B cell (primary cell): ENCODE results near the gene MYOM1. TPM values are rescaled to one million over a fixed set of nuclear protein-coding genes. Genes with fewer than 3 reads are reported as not detected.

Experiments
- ATAC-seq: fragments of 200-7000 bp; cut with Tn5 transposase; one replicate; pipeline ENCODE4 v1.10.0; 2021; ENCODE audit warnings: low read depth, mild to moderate bottlenecking, moderate number of reproducible peaks, moderate library complexity
- CTCF ChIA-PET: fragments of 350-600 bp; sonication (Branson Sonifier 250); formaldehyde crosslinking; loops from one replicate; lab custom pipeline; 2021; ENCODE audit warnings: antibody characterized with exemption, inconsistent platforms; lab: Charles Lee
- POLR2A ChIA-PET: fragments of 350-600 bp; sonication (Branson Sonifier 250); formaldehyde crosslinking; loops from one replicate; lab custom pipeline; 2021; ENCODE audit warnings: antibody characterized with exemption; lab: Charles Lee
- DNase-seq: peaks from one replicate; pipeline ENCODE4 v3.0.0; 2013
- H2AFZ ChIP-seq: 2 replicates; pipeline ENCODE4 v1.6.1; 2012; ENCODE audit warnings: mild to moderate bottlenecking, low read depth, low read length; ENCODE audit not compliant: insufficient read depth, poor library complexity, severe bottlenecking
- H3K27ac ChIP-seq, 2 donors: 1 replicate in 1 of 2; 2 replicates in 1 of 2; pipeline ENCODE4 v1.5.1; 2012 to 2013; ENCODE audit warnings: low read length in 2 of 2, mild to moderate bottlenecking in 2 of 2, moderate library complexity in 1 of 2
- H3K27me3 ChIP-seq, 4 experiments: fragments of 200-600 bp in 1 of 4; sonication (generic) in 1 of 4; replicated peaks in 1 of 4; 1 replicate in 2 of 4; 2 replicates in 2 of 4; pipeline versions ENCODE4 v1.6.1 to v1.7.0; 2013 to 2016; ENCODE audit warnings: low read length in 3 of 4, mild to moderate bottlenecking in 2 of 4, mixed read lengths in 1 of 4, moderate library complexity in 1 of 4; ENCODE audit not compliant: insufficient read depth in 4 of 4, control insufficient read depth in 3 of 4; ENCODE audit errors: control extremely low read depth in 1 of 4
- H3K36me3 ChIP-seq, 2 experiments: replicated peaks in 1 of 2; 1 replicate in 1 of 2; 2 replicates in 1 of 2; pipeline versions ENCODE4 v1.6.1 to v1.7.1; 2013; ENCODE audit warnings: low read length in 1 of 2; ENCODE audit not compliant: insufficient read depth in 2 of 2, control insufficient read depth in 1 of 2; ENCODE audit errors: control extremely low read depth in 1 of 2, extremely low read depth in 1 of 2
- H3K4me1 ChIP-seq, 2 donors: fragments of 200-600 bp in 1 of 2; sonication (generic) in 1 of 2; 1 replicate in 1 of 2; 2 replicates in 1 of 2; pipeline versions ENCODE4 v1.5.1 to v1.6.1; 2013 to 2017; ENCODE audit warnings: low read length in 2 of 2; ENCODE audit not compliant: control insufficient read depth in 2 of 2, insufficient read depth in 2 of 2
- H3K4me2 ChIP-seq: replicated peaks from 2 replicates; pipeline ENCODE3; 2012; ENCODE audit warnings: mild to moderate bottlenecking, low read depth, low read length; ENCODE audit not compliant: poor library complexity, severe bottlenecking
- H3K4me3 ChIP-seq, 5 experiments: fragments of 200-600 bp in 1 of 5; sonication (generic) in 1 of 5; 1 replicate in 3 of 5; 2 replicates in 2 of 5; pipeline versions ENCODE4 v1.5.1 to v1.7.0; 2011 to 2016; ENCODE audit warnings: low read length in 4 of 5, mild to moderate bottlenecking in 4 of 5, low read depth in 2 of 5, control low read depth in 1 of 5, moderate library complexity in 1 of 5; ENCODE audit not compliant: insufficient read depth in 1 of 5; ENCODE audit errors: control extremely low read depth in 1 of 5, extremely low read depth in 1 of 5
- H3K79me2 ChIP-seq: fragments of 200-600 bp; sonication (generic); one replicate; pipeline ENCODE4 v1.6.0; 2016; ENCODE audit warnings: low read length; ENCODE audit not compliant: control insufficient read depth, insufficient read depth
- H3K9ac ChIP-seq: fragments of 200-600 bp; sonication (generic); 2 replicates; pipeline ENCODE4 v1.6.1; 2017; ENCODE audit warnings: mild to moderate bottlenecking, low read length, moderate library complexity
- H3K9me3 ChIP-seq, 3 donors: one replicate each; pipeline versions ENCODE4 v1.6.1 to v1.7.1; 2013; ENCODE audit warnings: low read length in 2 of 3; ENCODE audit not compliant: control insufficient read depth in 2 of 3, insufficient read depth in 1 of 3; ENCODE audit errors: control extremely low read depth in 1 of 3
- H4K20me1 ChIP-seq: 2 replicates; pipeline ENCODE4 v1.6.0; 2012; ENCODE audit warnings: mild to moderate bottlenecking, low read length; ENCODE audit not compliant: insufficient read depth, control insufficient read depth, poor library complexity, severe bottlenecking
- H3K27ac Mint-ChIP-seq: one replicate; pipeline ENCODE4 v1.8.0; 2021; ENCODE audit warnings: mixed read lengths
- H3K27me3 Mint-ChIP-seq: one replicate; pipeline ENCODE4 v1.8.0; 2021; ENCODE audit warnings: mixed read lengths
- H3K4me1 Mint-ChIP-seq: one replicate; pipeline ENCODE4 v1.8.0; 2021; ENCODE audit warnings: mixed read lengths
- H3K4me3 Mint-ChIP-seq: one replicate; pipeline ENCODE4 v1.8.0; 2021; ENCODE audit warnings: mixed read lengths
- H3K9me3 Mint-ChIP-seq: one replicate; pipeline ENCODE4 v1.8.0; 2022; ENCODE audit warnings: mixed read lengths; ENCODE audit not compliant: insufficient read depth
- CTCF ChIP-seq: fragments of 200-600 bp; IDR thresholded peaks from one replicate; pipeline ENCODE4 v1.8.0; 2022; ENCODE audit warnings: antibody characterized with exemption, mild to moderate bottlenecking
- EZH2 ChIP-seq: IDR thresholded peaks from 2 replicates; pipeline ENCODE4 v1.6.1; 2012; ENCODE audit warnings: borderline replicate concordance, low read depth, mild to moderate bottlenecking, moderate library complexity, low read length; ENCODE audit not compliant: insufficient read depth, poor library complexity, severe bottlenecking
- WGBS: methylation state at CpG from one replicate; pipeline ENCODE4 v1.1.5; 2013; ENCODE audit warnings: missing lambda C conversion rate; ENCODE audit not compliant: insufficient coverage; 5-methylcytosine and 5-hydroxymethylcytosine counted together
- intact Hi-C: fragments of 100-400 bp; cut with micrococcal nuclease; formaldehyde crosslinking; loops from one replicate; pipeline ENCODE4 v1.10.0; 2022
- polyA plus RNA-seq: library from polyadenylated mRNA; depleted of rRNA; stranded (reverse); fragments of >200 nt; gene quantifications from 2 replicates; pipeline ENCODE4 v1.2.3, GENCODE V29; 2012
- total RNA-seq, 2 donors: library from RNA; stranded (reverse); fragments of 120-200 nt in 1 of 2; gene quantifications; 1 replicate in 1 of 2; 2 replicates in 1 of 2; pipeline versions ENCODE4 v1.2.3 to v1.2.4, GENCODE V29; 2013 to 2022

The MYOM1 gene
- total and polyA plus RNA-seq, 2 donors (not counting 1 experiment from before 2014, with no cell fraction given), result 1.5 to 12.8 TPM

DNA sequence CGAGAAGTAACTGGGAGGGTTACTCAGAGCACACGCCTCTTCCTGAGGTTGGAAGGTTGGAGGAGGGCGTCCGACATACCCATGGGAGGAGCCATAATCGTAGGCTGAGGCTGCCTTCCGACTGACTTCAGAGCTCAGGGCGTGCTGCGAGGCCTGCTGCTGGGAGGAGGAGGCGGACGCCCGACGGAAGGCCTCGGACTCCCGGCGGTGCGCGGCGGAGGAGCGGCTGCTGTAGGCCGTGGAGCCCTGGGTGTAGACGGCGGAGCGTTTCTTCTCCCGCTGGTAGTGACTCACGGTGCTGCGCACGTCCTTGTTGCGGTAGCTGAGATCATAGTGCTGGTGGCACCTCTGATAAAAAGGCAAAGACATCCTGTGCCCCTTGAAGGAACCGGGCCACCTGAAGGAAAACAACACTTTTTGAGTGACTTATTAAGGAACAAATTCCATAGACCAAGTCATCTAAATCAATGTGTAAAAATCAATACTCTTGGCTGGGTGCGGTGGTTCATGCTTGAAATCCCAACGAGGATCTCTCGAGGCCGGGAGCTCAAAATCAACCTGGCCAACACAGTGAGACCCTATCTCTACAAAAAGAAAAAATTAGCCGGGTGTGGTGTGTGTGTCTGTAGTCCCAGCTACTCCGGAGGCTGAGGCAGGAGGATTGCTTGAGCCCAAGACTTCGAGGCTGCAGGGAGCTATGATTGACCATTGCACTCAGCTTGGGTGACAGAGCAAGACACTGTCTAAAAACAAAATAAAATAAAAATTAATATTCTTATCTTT lies 4.7 kb downstream of the MYOM1 start:
- POLR2A ChIA-PET, result no interaction called here

More for the DNA sequence above, 4.7 kb downstream of the MYOM1 start:
- H3K4me1 ChIP-seq, result no peaks in the 10 kb centered on the region
- no peak overlapping the region for H3K27ac ChIP-seq
- no peaks in the 10 kb centered on the region for H3K9me3 Mint-ChIP-seq
- ATAC-seq, result no peak
- no peak overlapping the region for H3K4me3 Mint-ChIP-seq
- intact Hi-C loops, result no loop called here
- H3K27me3 Mint-ChIP-seq, result no peaks in the 10 kb centered on the region
- DNase-seq, result no peak
- H4K20me1 ChIP-seq, result no peaks in the 10 kb centered on the region
- CTCF ChIA-PET, result no interaction called here
- WGBS, result 98% methylated on average over 27 of the region's 36 CpGs
- no peak overlapping the region for H2AFZ ChIP-seq
- TF ChIP-seq CTCF (no peak), EZH2 (no peak)
- no peak overlapping the region for H3K9ac ChIP-seq
- no peaks in the 10 kb centered on the region for H3K36me3 ChIP-seq
- H3K27me3 ChIP-seq, result no peaks in the 10 kb centered on the region
- H3K4me2 ChIP-seq, result no peak overlapping the region
- H3K79me2 ChIP-seq, result no peaks in the 10 kb centered on the region
- H3K27ac Mint-ChIP-seq, result no peak overlapping the region
- no peaks in the 10 kb centered on the region for H3K9me3 ChIP-seq
- no peaks in the 10 kb centered on the region for H3K4me1 Mint-ChIP-seq
- no peak overlapping the region for H3K4me3 ChIP-seq
